ENCODE results near the gene AGBL5. TPM values are rescaled to one million over a fixed set of nuclear protein-coding genes. Genes with fewer than 3 reads are reported as not detected.

Gene AGBL5
- total and polyA plus RNA-seq, 9 of the 15 experiments (the other 6 are each of a cell fraction or from before 2014, with no cell fraction given): 3.3 to 52.7 (median 26.2) TPM

DNA sequence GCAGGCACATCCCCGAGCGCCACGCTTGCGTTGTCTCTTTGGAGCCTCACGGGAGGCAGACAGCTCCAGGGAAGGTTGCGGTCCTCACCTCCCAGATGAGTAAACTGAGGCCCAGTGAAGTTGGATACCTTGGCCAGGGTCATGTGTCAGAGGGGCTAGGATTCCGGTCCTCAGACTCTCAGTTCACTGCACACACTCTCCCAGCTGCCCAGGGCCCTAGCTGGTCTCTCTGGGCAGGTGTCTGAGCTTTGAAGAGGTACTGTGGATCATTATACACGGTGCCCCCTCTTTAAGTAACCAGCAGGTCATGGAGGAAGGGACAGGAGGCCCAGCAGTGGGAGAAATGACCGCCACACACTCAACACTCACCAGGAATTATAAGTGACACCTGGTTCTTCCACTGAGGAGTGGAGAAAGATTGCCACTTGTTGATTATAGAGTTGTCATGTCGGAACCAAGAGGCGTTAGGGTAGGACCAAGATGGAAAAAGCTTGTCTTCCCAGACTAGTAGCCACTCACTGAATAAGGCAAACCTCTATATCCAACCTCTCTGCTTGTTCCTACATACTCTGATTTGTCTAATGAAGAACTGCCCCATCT, 18.1 kb upstream of the AGBL5 start (continued):
- TF ChIP-seq, protein P1, sequence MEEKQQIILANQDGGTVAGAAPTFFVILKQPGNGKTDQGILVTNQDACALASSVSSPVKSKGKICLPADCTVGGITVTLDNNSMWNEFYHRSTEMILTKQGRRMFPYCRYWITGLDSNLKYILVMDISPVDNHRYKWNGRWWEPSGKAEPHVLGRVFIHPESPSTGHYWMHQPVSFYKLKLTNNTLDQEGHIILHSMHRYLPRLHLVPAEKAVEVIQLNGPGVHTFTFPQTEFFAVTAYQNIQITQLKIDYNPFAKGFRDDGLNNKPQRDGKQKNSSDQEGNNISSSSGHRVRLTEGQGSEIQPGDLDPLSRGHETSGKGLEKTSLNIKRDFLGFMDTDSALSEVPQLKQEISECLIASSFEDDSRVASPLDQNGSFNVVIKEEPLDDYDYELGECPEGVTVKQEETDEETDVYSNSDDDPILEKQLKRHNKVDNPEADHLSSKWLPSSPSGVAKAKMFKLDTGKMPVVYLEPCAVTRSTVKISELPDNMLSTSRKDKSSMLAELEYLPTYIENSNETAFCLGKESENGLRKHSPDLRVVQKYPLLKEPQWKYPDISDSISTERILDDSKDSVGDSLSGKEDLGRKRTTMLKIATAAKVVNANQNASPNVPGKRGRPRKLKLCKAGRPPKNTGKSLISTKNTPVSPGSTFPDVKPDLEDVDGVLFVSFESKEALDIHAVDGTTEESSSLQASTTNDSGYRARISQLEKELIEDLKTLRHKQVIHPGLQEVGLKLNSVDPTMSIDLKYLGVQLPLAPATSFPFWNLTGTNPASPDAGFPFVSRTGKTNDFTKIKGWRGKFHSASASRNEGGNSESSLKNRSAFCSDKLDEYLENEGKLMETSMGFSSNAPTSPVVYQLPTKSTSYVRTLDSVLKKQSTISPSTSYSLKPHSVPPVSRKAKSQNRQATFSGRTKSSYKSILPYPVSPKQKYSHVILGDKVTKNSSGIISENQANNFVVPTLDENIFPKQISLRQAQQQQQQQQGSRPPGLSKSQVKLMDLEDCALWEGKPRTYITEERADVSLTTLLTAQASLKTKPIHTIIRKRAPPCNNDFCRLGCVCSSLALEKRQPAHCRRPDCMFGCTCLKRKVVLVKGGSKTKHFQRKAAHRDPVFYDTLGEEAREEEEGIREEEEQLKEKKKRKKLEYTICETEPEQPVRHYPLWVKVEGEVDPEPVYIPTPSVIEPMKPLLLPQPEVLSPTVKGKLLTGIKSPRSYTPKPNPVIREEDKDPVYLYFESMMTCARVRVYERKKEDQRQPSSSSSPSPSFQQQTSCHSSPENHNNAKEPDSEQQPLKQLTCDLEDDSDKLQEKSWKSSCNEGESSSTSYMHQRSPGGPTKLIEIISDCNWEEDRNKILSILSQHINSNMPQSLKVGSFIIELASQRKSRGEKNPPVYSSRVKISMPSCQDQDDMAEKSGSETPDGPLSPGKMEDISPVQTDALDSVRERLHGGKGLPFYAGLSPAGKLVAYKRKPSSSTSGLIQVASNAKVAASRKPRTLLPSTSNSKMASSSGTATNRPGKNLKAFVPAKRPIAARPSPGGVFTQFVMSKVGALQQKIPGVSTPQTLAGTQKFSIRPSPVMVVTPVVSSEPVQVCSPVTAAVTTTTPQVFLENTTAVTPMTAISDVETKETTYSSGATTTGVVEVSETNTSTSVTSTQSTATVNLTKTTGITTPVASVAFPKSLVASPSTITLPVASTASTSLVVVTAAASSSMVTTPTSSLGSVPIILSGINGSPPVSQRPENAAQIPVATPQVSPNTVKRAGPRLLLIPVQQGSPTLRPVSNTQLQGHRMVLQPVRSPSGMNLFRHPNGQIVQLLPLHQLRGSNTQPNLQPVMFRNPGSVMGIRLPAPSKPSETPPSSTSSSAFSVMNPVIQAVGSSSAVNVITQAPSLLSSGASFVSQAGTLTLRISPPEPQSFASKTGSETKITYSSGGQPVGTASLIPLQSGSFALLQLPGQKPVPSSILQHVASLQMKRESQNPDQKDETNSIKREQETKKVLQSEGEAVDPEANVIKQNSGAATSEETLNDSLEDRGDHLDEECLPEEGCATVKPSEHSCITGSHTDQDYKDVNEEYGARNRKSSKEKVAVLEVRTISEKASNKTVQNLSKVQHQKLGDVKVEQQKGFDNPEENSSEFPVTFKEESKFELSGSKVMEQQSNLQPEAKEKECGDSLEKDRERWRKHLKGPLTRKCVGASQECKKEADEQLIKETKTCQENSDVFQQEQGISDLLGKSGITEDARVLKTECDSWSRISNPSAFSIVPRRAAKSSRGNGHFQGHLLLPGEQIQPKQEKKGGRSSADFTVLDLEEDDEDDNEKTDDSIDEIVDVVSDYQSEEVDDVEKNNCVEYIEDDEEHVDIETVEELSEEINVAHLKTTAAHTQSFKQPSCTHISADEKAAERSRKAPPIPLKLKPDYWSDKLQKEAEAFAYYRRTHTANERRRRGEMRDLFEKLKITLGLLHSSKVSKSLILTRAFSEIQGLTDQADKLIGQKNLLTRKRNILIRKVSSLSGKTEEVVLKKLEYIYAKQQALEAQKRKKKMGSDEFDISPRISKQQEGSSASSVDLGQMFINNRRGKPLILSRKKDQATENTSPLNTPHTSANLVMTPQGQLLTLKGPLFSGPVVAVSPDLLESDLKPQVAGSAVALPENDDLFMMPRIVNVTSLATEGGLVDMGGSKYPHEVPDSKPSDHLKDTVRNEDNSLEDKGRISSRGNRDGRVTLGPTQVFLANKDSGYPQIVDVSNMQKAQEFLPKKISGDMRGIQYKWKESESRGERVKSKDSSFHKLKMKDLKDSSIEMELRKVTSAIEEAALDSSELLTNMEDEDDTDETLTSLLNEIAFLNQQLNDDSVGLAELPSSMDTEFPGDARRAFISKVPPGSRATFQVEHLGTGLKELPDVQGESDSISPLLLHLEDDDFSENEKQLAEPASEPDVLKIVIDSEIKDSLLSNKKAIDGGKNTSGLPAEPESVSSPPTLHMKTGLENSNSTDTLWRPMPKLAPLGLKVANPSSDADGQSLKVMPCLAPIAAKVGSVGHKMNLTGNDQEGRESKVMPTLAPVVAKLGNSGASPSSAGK (IDR thresholded peaks at IDR 0.05): no peak
- TF ChIP-seq ZC3H4 (CRISPR knock-in tag; IDR thresholded peaks at IDR 0.05; ENCODE audit: borderline replicate concordance): peak; percentile 46; the same call in 1 of the 2 replicates
- TF ChIP-seq, protein P2, sequence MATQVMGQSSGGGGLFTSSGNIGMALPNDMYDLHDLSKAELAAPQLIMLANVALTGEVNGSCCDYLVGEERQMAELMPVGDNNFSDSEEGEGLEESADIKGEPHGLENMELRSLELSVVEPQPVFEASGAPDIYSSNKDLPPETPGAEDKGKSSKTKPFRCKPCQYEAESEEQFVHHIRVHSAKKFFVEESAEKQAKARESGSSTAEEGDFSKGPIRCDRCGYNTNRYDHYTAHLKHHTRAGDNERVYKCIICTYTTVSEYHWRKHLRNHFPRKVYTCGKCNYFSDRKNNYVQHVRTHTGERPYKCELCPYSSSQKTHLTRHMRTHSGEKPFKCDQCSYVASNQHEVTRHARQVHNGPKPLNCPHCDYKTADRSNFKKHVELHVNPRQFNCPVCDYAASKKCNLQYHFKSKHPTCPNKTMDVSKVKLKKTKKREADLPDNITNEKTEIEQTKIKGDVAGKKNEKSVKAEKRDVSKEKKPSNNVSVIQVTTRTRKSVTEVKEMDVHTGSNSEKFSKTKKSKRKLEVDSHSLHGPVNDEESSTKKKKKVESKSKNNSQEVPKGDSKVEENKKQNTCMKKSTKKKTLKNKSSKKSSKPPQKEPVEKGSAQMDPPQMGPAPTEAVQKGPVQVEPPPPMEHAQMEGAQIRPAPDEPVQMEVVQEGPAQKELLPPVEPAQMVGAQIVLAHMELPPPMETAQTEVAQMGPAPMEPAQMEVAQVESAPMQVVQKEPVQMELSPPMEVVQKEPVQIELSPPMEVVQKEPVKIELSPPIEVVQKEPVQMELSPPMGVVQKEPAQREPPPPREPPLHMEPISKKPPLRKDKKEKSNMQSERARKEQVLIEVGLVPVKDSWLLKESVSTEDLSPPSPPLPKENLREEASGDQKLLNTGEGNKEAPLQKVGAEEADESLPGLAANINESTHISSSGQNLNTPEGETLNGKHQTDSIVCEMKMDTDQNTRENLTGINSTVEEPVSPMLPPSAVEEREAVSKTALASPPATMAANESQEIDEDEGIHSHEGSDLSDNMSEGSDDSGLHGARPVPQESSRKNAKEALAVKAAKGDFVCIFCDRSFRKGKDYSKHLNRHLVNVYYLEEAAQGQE (IDR thresholded peaks at IDR 0.05; ENCODE audit: borderline replicate concordance): no peak
- TF ChIP-seq, protein P2 (CRISPR knock-in tag; IDR thresholded peaks at IDR 0.05; ENCODE audit: low read depth): 0 out of 2 replicates have a peak, but pooled peaks have one; percentile 11
- TF ChIP-seq CBFB (CRISPR knock-in tag; IDR thresholded peaks at IDR 0.05): 0 out of 2 replicates have a peak, but pooled peaks have one; percentile 57
- TF ChIP-seq ZNF408 (CRISPR knock-in tag; IDR thresholded peaks at IDR 0.05; ENCODE audit: low read depth): no peak
